ENCODE data around the gene RELL2. TPM values are rescaled to one million over a fixed set of nuclear protein-coding genes. Genes with fewer than 3 reads are reported as not detected.
A peak's percentile ranks its signal among the peaks of the same experiment; 100 is the strongest.

The RELL2 gene
- total RNA-seq, 1 donor from 2014 or later = 6.1 TPM

DNA sequence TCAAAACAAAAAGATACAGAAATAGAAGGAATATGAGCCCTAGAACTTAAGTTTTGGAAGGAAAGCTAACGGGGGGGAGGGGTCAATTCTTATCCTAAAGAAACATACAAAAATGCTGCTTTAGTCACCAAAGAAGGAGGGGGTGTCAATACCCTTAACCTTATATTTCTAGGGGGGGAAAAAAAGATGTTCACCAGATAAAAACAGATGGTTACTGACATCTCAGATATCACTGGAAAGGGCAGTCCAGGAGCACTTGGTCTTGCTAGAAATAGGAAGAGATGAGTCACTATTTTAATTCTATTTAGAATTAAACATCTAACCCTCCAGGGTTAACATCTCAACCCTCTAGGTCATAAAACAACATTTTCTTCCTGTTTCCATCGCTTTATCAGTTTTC lies 19.7 kb upstream of the RELL2 start:
- Histone ChIP-seq H3K27me3 (no peaks in the 10 kb centered on the region), H3K9me3 (no peaks in the 10 kb centered on the region), H3K4me3 (peak overlapping the region; percentile 95), H3K4me1 (peaks cover 38% of the 10 kb centered on the region), H3K27ac (peak overlapping the region; percentile 95), H3K36me3 (peaks cover 21% of the 10 kb centered on the region)
- DNase-seq (no peak), ATAC-seq (no peak)
- TF ChIP-seq CTCF (IDR thresholded peaks at IDR 0.05) = no peak
- intact Hi-C loops (cut with DNase I) = no loop called here

- DNase-seq = no peak
- no peaks in the 10 kb centered on the region for H3K27me3 ChIP-seq
- TF ChIP-seq CTCF (IDR thresholded peaks at IDR 0.05) = no peak
- no peak for ATAC-seq
- peaks cover 26% of the 10 kb centered on the region for H3K36me3 ChIP-seq
- peak overlapping the region; percentile 95 for H3K4me3 ChIP-seq
- H3K27ac ChIP-seq = peak overlapping the region; percentile 95
- peaks cover 32% of the 10 kb centered on the region for H3K4me1 ChIP-seq
- H3K9me3 ChIP-seq = no peaks in the 10 kb centered on the region
- intact Hi-C loops (cut with DNase I) = no loop called here
These were observed 19.1 kb upstream of the RELL2 start for GRCh38 chr5:141617682-141618029.

DNA sequence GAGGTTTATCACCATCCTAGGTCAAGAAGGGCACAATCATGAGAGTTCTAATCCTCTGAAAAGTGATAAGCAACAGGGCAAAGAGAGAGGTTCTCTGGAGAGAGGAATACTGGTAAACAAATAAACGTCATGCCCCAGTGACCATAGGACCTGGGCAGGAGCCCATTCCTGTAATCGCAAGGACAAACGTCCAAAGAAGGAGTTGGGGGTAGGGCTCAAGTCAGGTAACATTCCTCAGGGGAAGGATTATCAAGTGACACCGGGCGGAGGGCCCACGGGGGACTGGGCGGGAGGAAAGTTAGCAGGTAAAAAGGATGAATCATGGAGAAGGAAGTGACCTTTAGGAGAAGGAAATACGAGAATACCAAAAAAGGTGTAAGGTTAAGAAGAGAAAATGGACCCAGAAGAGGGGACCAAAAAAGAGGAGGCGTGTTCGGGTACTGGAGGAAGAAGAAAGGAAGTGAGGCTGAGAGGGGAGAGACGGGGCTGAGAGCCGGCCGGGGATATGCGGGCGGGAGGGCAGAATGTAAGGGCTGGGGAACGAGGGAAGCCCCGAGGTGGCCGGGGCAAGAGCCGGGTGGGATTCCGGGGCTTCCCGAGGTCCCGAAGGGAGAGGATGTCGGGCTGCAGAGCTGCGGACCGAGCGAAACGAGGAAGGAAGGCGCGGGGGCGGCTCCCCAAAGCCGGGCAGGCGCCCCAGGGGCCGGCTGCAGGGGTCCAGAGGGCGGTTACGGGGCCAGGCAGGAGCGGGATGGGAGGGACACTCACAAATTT lies 18.6 kb upstream of the RELL2 start:
- H3K9me3 ChIP-seq = no peaks in the 10 kb centered on the region
- H3K4me1 ChIP-seq = peaks cover 27% of the 10 kb centered on the region
- peak; percentile 69 for ATAC-seq
- DNase-seq = peak; percentile 88
- peak overlapping the region; percentile 95 for H3K27ac ChIP-seq
- H3K27me3 ChIP-seq = no peaks in the 10 kb centered on the region
- peaks cover 31% of the 10 kb centered on the region for H3K36me3 ChIP-seq
- H3K4me3 ChIP-seq = peak overlapping the region; percentile 95
- intact Hi-C loops (cut with DNase I) = no loop called here
- TF ChIP-seq CTCF (IDR thresholded peaks at IDR 0.05) = no peak

GRCh38 chr5:141618804-141619554 lies 17.8 kb upstream of the RELL2 start, which contains the start of gene DIAPH1:
TSS of gene DIAPH1 (minus strand) at chr5:141619000. CDS start at chr5:141618914, 86 bp downstream.
- H3K9me3 ChIP-seq = no peaks in the 10 kb centered on the region
- peaks cover 28% of the 10 kb centered on the region for H3K4me1 ChIP-seq
- peak; percentile 99 for DNase-seq

GRCh38 chr5:141623186-141623585 lies 13.6 kb upstream of the RELL2 start:
- peaks cover 80% of the 10 kb centered on the region for H3K36me3 ChIP-seq

More at GRCh38 chr5:141618804-141619554, 17.8 kb upstream of the RELL2 start, which contains the start of gene DIAPH1:
- peak; percentile 99 for TF ChIP-seq CTCF (IDR thresholded peaks at IDR 0.05)
- peak; percentile 98 for ATAC-seq
- Histone ChIP-seq H3K4me3 (peak within 1 kb of the TSS; percentile 95), H3K27ac (peak within 1 kb of the TSS; percentile 95), H3K27me3 (no peaks in the 10 kb centered on the region), H3K36me3 (peaks cover 39% of the 10 kb centered on the region)
- intact Hi-C loops (cut with DNase I) = no loop called here

More at GRCh38 chr5:141623186-141623585, 13.6 kb upstream of the RELL2 start:
- H3K27ac ChIP-seq = no peak overlapping the region
- TF ChIP-seq CTCF (IDR thresholded peaks at IDR 0.05) = no peak
- no peaks in the 10 kb centered on the region for H3K9me3 ChIP-seq
- no peak overlapping the region for H3K4me3 ChIP-seq
- intact Hi-C loops (cut with DNase I) = no loop called here
- no peaks in the 10 kb centered on the region for H3K27me3 ChIP-seq
- no peak for DNase-seq
- H3K4me1 ChIP-seq = peaks cover 5% of the 10 kb centered on the region
- peak; percentile 30 for ATAC-seq
